Upper lobe of right lung (tissue), 1 donor: ENCODE measurements around the gene CDYL. TPM values are rescaled to one million over a fixed set of nuclear protein-coding genes. Genes with fewer than 3 reads are reported as not detected.

Experiments
- ATAC-seq: fragments of 200-7000 bp; cut with Tn5 transposase; one replicate; pipeline ENCODE4 v1.9.1; 2020; ENCODE audit warnings: mild to moderate bottlenecking, moderate library complexity
- DNase-seq: peaks from one replicate; pipeline ENCODE4 v3.0.0-alpha.2; 2020
- H3K27ac ChIP-seq: fragments of 200-600 bp; one replicate; pipeline ENCODE4 v1.8.0; 2022
- H3K27me3 ChIP-seq: fragments of 200-600 bp; one replicate; pipeline ENCODE4 v1.8.0; 2022; ENCODE audit warnings: mild to moderate bottlenecking
- H3K36me3 ChIP-seq: fragments of 200-600 bp; one replicate; pipeline ENCODE4 v1.8.0; 2022
- H3K4me1 ChIP-seq: fragments of 200-600 bp; one replicate; pipeline ENCODE4 v1.8.0; 2022
- H3K4me3 ChIP-seq: fragments of 200-600 bp; one replicate; pipeline ENCODE4 v1.8.0; 2022; ENCODE audit warnings: mild to moderate bottlenecking
- H3K9me3 ChIP-seq: fragments of 200-600 bp; one replicate; pipeline ENCODE4 v1.8.0; 2022
- intact Hi-C: fragments of 100-400 bp; cut with DNase I; formaldehyde crosslinking; loops from one replicate; pipeline ENCODE4 v1.11.0; 2022
- total RNA-seq: library from RNA; stranded (reverse); fragmentation: NEBNext Ultra II Directional; extraction: Animal tissue kit (Norgen Biotek cat#: 25700); gene quantifications from one replicate; pipeline ENCODE4 v1.2.1, GENCODE V29; 2021
- TF ChIP-seq, protein P1 (sequence below): fragments of 200-600 bp; IDR thresholded peaks from one replicate; pipeline ENCODE4 v1.8.0; 2022; ENCODE audit warnings: antibody characterized with exemption
- donor health status: DM: no; HTN: yes; CAD: no; lungs with severe emphysema.

CDYL gene
- total RNA-seq, 1 donor from 2014 or later: 40.8 TPM

GRCh38 chr6:4975506-4975905 is 199.3 kb downstream of the CDYL start:
- H3K36me3 ChIP-seq: no peaks in the 10 kb centered on the region
- no peaks in the 10 kb centered on the region for H3K4me1 ChIP-seq
- ATAC-seq: no peak
- TF ChIP-seq, protein P1, sequence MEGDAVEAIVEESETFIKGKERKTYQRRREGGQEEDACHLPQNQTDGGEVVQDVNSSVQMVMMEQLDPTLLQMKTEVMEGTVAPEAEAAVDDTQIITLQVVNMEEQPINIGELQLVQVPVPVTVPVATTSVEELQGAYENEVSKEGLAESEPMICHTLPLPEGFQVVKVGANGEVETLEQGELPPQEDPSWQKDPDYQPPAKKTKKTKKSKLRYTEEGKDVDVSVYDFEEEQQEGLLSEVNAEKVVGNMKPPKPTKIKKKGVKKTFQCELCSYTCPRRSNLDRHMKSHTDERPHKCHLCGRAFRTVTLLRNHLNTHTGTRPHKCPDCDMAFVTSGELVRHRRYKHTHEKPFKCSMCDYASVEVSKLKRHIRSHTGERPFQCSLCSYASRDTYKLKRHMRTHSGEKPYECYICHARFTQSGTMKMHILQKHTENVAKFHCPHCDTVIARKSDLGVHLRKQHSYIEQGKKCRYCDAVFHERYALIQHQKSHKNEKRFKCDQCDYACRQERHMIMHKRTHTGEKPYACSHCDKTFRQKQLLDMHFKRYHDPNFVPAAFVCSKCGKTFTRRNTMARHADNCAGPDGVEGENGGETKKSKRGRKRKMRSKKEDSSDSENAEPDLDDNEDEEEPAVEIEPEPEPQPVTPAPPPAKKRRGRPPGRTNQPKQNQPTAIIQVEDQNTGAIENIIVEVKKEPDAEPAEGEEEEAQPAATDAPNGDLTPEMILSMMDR: no peak
- no peak overlapping the region for H3K4me3 ChIP-seq
- intact Hi-C loops: no loop called here
- no peaks in the 10 kb centered on the region for H3K27me3 ChIP-seq
- no peak for DNase-seq
- no peak overlapping the region for H3K27ac ChIP-seq
- H3K9me3 ChIP-seq: peaks cover 3% of the 10 kb centered on the region

DNA sequence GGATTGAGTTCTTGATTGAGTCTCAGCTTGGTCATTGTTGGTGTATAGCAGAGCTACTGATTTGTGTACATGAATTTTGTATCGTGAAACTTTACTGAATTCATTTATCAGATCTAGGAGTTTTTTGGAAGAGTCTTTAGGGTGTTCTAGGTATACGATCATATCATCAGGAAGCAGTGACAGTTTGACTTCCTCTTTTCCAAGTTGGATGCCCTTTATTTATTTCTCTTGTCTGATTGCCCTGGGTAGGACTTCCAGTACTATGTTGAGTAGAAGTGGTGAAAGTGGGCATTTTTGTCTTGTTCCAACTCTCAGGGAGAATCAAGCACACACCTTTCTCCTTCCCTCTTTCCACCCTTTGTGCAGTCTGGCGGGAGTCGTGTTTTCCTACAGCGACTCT is 201.3 kb downstream of the CDYL start:
- Histone ChIP-seq H3K27ac (no peak overlapping the region), H3K9me3 (peaks cover 3% of the 10 kb centered on the region), H3K27me3 (no peaks in the 10 kb centered on the region), H3K4me3 (no peak overlapping the region), H3K36me3 (no peaks in the 10 kb centered on the region), H3K4me1 (no peaks in the 10 kb centered on the region)
- intact Hi-C loops: no loop called here
- DNase-seq (no peak), ATAC-seq (no peak)
- TF ChIP-seq, protein P1: no peak

- ATAC-seq (no peak), DNase-seq (no peak)
- H3K27me3 ChIP-seq: no peaks in the 10 kb centered on the region
- H3K36me3 ChIP-seq: no peaks in the 10 kb centered on the region
- peaks cover 3% of the 10 kb centered on the region for H3K9me3 ChIP-seq
- H3K4me3 ChIP-seq: no peak overlapping the region
- TF ChIP-seq, protein P1: no peak
- intact Hi-C loops: no loop called here
- no peaks in the 10 kb centered on the region for H3K4me1 ChIP-seq
- no peak overlapping the region for H3K27ac ChIP-seq
These were observed 203.2 kb downstream of the CDYL start for GRCh38 chr6:4979426-4979825.

- TF ChIP-seq, protein P1: no peak
- ATAC-seq: no peak
- Histone ChIP-seq H3K27ac (no peak overlapping the region), H3K9me3 (peaks cover 3% of the 10 kb centered on the region), H3K4me3 (no peak overlapping the region), H3K36me3 (no peaks in the 10 kb centered on the region), H3K27me3 (no peaks in the 10 kb centered on the region), H3K4me1 (no peaks in the 10 kb centered on the region)
- DNase-seq: no peak
- intact Hi-C loops: no loop called here
These were observed 205.6 kb downstream of the CDYL start for GRCh38 chr6:4981761-4982160.

DNA sequence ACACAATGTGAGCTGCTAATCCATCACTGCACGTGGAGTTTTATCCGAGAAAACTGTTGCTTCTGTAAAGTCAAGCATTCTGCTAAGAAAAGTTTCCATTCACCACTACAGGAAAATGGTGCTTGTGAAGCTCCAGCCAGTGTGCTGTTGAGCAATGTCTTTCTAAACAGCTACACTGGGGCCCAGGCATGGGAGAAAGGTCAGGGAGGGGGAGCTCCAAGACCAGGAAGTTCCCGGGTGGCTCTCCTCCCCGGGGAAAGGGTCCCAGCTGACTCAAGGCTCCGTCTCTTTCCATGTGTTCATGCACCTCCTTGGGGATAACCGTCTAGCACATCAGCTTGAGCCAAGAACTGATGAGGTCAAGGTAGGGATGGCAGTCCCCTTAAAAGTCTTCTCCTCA is 207.1 kb downstream of the CDYL start:
- TF ChIP-seq, protein P1: no peak
- H3K36me3 ChIP-seq: no peaks in the 10 kb centered on the region
- no peaks in the 10 kb centered on the region for H3K4me1 ChIP-seq
- peaks cover 3% of the 10 kb centered on the region for H3K9me3 ChIP-seq
- DNase-seq (no peak), ATAC-seq (no peak)
- no peak overlapping the region for H3K4me3 ChIP-seq
- no peak overlapping the region for H3K27ac ChIP-seq
- intact Hi-C loops: no loop called here
- H3K27me3 ChIP-seq: no peaks in the 10 kb centered on the region

- no peaks in the 10 kb centered on the region for H3K36me3 ChIP-seq
- H3K27ac ChIP-seq: no peak overlapping the region
- H3K27me3 ChIP-seq: no peaks in the 10 kb centered on the region
- TF ChIP-seq, protein P1: no peak
- DNase-seq (no peak), ATAC-seq (peak; percentile 14)
- H3K4me3 ChIP-seq: no peak overlapping the region
- H3K4me1 ChIP-seq: no peaks in the 10 kb centered on the region
- H3K9me3 ChIP-seq: no peaks in the 10 kb centered on the region
- intact Hi-C loops: no loop called here
These were observed 210.8 kb downstream of the CDYL start for GRCh38 chr6:4986999-4987398.
